Measurements from ENCODE around the gene KCNK3.
A peak's percentile ranks its signal among the peaks of the same experiment; 100 is the strongest.

Gene KCNK3

GRCh38 chr2:26709323-26710110 is 17.0 kb downstream of the KCNK3 start:
- DNase-seq = peak in 3 of 10 donors; percentile 55 to 72 (median 58)
- intact Hi-C loops (cut with DNase I) = no loop called here

- intact Hi-C loops (cut with DNase I) = no loop called here
- peak in 3 of 10 donors; percentile 47 to 79 (median 59) for DNase-seq
Measured at GRCh38 chr2:26710145-26710544, 17.6 kb downstream of the KCNK3 start.

- peak in 3 of 10 donors; percentile 50 to 75 (median 68) for DNase-seq
- intact Hi-C loops (cut with DNase I) = no loop called here
Measured at GRCh38 chr2:26710743-26711456, 18.4 kb downstream of the KCNK3 start.

GRCh38 chr2:26711457-26712161 is 19.1 kb downstream of the KCNK3 start:
- intact Hi-C loops (cut with DNase I) = no loop called here
- peak in 3 of 10 donors; percentile 32 to 64 (median 45) for DNase-seq

GRCh38 chr2:26712486-26713465 is 20.3 kb downstream of the KCNK3 start:
- peak; percentile 57 to 95 (median 76) for DNase-seq
- intact Hi-C loops (cut with DNase I) = no loop called here

GRCh38 chr2:26715528-26716270 is 23.2 kb downstream of the KCNK3 start:
- DNase-seq = peak in 1 of 10 donors; percentile 15
- intact Hi-C loops (cut with DNase I) = no loop called here

- DNase-seq = no peak
- intact Hi-C loops (cut with DNase I) = no loop called here
Measured at GRCh38 chr2:26716340-26716739, 23.8 kb downstream of the KCNK3 start.

GRCh38 chr2:26716769-26717168 is 24.2 kb downstream of the KCNK3 start:
- intact Hi-C loops (cut with DNase I) = no loop called here
- DNase-seq = no peak

- intact Hi-C loops (cut with DNase I) = no loop called here
Measured at GRCh38 chr2:26717362-26717761, 24.8 kb downstream of the KCNK3 start.

GRCh38 chr2:26718949-26719686 is 26.6 kb downstream of the KCNK3 start:
- DNase-seq = peak in 1 of 10 donors; percentile 28
- intact Hi-C loops (cut with DNase I) = no loop called here

More at GRCh38 chr2:26717362-26717761, 24.8 kb downstream of the KCNK3 start:
- DNase-seq = peak in 2 of 10 donors; percentile 24 to 40

GRCh38 chr2:26720322-26721114 is 28.0 kb downstream of the KCNK3 start:
- intact Hi-C loops (cut with DNase I) = no loop called here
- peak in 2 of 10 donors; percentile 52 to 67 for DNase-seq

- peak in 2 of 10 donors; percentile 55 to 67 for DNase-seq
- intact Hi-C loops (cut with DNase I) = no loop called here
Measured at GRCh38 chr2:26721115-26722032, 28.9 kb downstream of the KCNK3 start.

- no peak for DNase-seq
- intact Hi-C loops (cut with DNase I) = no loop called here
Measured at GRCh38 chr2:26722328-26722727, 29.8 kb downstream of the KCNK3 start.

GRCh38 chr2:26722911-26723310 is 30.4 kb downstream of the KCNK3 start:
- intact Hi-C loops (cut with DNase I) = no loop called here
- DNase-seq = peak in 2 of 10 donors; percentile 40 to 47

- peak in 1 of 10 donors; percentile 33 for DNase-seq
- intact Hi-C loops (cut with DNase I) = no loop called here
Measured at GRCh38 chr2:26723475-26723874, 31.0 kb downstream of the KCNK3 start.

GRCh38 chr2:26723991-26724750 is 31.6 kb downstream of the KCNK3 start:
- intact Hi-C loops (cut with DNase I) = no loop called here
- DNase-seq = peak in 2 of 10 donors; percentile 59 to 67
